Dermis blood vessel endothelial cell (primary cell): ENCODE results near the gene IMPDH1. TPM values are rescaled to one million over a fixed set of nuclear protein-coding genes. Genes with fewer than 3 reads are reported as not detected.
"Not testable (repeated sequence)": the region's sequence is repeated elsewhere in the genome, so short reads cannot be mapped to it uniquely, and the experiment has no call there.

Experiments used
- DNase-seq: peaks from one replicate; pipeline ENCODE4 v3.0.0; 2010
- total RNA-seq: library from RNA; depleted of rRNA; stranded (reverse); fragments of >200 nt; gene quantifications from 2 replicates; pipeline ENCODE4 v1.2.3, GENCODE V29; 2014

IMPDH1 gene
- 59.6 and 107 TPM in 2 replicates for total RNA-seq

DNA sequence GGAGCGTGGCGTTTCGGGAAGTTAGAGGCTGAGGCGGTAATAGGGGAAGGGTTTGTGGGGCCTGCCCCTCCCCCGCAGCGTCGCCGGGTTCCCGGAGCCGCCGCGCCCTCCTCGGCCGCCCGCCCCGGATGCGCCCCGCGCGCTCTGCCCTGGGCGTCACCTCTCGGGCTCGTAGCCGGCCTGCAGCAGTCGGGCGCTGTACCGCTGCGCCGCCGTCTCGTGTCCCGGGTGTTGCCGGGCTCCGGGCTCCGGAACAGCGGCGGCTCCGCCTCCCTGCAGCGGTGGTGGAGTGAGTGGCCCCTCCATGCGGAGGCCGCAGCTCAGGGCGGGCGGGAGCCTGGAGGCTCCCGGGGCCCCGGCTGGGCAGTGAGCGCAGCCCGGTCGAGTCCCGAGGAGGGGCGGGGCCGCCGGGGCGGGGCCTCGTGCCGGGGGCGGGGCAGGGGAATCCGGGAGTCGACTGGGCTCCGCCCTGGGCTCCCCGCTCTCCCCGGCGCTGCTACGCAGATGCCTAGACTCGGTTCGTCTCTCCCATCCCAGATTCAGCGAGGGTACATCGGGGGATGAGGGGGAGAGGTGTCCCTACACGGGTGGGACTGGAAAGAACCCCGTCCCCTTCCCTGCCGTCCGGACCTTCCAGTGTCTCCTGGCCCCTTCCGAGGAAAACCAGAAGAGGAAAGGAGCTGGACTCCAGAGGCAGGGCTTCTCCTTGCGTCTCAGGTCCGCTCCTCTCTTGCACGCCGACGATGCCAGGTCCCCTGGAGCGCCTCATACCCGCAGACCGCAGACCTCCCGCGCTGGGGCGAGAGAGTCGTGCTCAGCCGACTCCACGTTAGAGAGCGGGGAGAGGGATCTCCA, at the start of gene IMPDH1:
TSS of gene IMPDH1 (minus strand) at position 387 of the 855 bp plus-strand sequence. CDS start at position 306, 81 bp downstream.
- DNase-seq: peak; percentile 65

DNA sequence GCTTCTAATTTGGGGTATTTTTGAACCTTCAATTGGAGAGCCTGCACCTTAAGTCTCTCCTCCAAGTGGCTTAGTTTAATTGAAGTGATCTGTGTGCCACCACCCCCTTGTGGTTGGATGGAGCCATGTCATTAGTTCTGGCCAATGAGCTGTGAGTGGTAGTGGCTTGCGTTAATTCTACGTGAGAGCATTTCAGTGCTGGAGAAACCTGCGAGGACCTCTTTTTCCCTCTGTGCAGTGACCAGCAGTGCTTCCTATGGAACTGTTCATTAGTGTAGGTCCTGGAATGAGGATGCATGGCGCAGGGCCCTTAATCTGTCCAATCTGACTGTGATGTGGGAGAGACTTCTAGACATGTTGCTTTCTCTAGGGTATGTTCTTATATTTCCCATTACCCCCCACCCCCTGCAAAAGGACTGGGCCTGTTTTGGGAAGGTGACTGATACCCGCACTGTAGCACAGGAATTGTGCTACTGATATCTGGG, 49.7 kb upstream of the IMPDH1 start:
- DNase-seq: peak; percentile 88

DNA sequence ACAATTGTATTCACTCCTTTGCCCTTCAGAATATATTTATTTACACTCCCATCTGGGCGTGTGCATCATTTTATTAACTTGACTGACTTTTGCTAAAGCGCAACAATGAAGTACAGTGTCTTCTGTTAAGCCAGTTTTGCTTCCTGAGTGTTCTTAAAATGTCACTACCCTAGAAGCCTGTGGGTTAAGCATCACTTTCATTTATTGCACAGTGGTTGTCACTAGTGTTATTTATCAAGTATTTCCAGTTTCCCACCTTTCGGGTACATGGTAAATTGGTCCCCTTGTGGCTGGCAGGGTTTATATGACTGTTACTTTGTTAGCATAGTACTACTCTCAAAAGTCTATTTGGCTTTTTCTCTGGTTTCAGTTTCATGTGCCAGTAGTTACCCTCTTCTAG, 49.2 kb upstream of the IMPDH1 start:
- DNase-seq: no peak

DNA sequence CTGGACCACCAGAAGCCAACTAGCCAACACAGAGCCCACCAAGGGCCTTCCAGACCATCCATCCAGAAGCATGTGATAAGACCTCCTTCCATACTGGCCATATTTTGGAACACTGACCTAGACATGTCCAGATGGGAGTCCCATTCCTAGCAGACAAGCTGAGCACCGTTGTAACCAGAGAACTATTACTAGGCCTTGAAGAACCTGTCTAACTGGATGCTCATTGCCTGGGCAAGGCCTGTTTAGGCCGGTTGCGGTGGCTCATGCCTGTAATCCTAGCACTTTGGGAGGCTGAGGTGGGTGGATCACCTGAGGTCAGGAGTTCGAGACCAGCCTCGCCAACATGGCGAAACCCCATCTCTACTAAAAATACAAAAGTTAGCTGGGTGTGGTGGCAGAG, 47.6 kb upstream of the IMPDH1 start:
- not testable (repeated sequence) for DNase-seq

DNA sequence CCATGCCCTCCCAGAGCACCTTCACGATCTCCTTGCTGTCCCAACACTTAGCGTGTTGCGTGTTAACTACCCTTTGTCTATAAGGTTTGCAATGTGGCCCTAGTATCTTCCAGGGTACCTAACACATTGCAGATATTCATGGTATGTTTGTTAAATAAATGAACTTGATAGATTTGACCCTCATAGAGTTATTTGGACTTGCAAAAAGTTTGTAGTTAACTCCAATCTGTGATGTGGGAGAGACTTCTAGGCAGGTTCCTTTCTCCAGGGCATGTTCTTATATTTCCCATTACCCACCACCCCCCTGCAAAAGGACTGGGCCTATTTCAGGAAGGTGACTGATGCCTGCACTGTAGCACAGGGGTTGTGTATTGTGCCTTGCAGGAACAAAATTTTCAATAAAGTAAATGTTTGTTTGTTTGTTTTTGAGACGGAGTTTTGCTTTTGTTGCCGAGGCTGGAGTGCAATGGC, 46.5 kb upstream of the IMPDH1 start:
- DNase-seq: peak; percentile 17

DNA sequence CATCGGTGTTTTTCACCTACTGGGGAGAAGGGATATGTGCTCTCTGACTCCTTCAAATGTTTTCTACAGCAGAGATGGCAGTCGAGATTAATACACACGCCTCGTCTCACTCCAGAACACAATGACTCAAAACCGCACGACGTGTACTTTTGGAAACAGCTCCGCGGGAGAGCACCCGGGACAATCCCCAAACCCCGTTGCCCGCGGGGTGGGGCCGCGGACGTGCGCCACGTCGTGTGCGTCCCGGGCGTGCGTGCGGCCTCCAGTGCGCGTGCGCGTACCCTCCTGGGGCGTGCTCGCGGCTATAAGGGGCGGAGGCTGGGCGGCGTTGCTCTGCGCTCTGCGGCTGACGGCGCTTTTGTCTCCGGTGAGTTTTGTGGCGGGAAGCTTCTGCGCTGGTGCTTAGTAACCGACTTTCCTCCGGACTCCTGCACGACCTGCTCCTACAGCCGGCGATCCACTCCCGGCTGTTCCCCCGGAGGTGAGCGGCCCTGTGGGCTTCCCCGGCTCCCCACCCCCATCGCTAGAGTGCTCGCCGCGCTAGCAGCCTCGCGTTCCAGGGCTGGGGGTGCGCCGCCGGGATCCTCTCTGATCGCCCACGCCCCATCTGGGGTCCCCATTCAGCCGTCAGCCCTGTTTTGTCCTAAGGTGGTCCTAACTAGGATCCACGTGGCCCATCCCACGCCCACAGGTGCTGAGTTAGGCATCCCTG, 45.9 kb upstream of the IMPDH1 start, which contains the start of gene HILPDA:
TSS of gene HILPDA (plus strand) at position 336 of the 712 bp plus-strand sequence. CDS start 1,391 bp downstream, outside the sequence.
- peak; percentile 92 for DNase-seq

DNA sequence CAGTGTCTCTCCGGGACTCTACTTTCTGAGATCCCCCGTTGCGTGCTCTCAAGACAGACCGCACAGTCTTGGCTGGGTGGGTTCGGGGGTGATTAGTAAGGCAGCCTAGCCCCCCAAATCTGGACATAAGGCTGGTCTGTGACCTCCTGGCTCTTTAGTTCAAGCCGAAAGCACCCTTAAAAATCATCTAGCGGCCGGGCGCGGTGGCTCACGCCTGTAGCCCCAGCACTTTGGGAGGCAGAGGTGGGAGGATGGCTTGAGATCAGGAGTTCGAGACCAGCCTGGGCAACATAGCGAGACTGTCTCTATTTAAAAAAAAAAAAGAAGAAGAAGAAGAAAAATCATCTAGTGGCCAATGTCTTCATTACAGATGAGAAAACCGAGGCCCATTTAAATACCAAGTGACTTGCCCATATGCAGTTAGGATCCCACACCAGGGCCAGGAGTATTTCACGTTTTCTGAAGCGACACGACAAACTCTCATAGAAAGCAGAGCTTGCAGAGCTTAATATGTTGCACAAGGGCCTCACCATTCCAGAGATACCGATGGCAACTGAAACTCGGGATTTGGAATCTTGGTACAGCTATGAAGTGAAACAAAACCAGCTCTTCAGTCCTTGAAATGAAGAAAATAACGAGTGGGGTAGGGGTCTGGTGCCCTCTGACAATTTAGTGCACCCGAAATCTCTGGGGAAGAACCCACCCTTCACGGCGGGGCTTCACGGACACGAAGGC, 45.2 kb upstream of the IMPDH1 start:
- DNase-seq: peak; percentile 19

DNA sequence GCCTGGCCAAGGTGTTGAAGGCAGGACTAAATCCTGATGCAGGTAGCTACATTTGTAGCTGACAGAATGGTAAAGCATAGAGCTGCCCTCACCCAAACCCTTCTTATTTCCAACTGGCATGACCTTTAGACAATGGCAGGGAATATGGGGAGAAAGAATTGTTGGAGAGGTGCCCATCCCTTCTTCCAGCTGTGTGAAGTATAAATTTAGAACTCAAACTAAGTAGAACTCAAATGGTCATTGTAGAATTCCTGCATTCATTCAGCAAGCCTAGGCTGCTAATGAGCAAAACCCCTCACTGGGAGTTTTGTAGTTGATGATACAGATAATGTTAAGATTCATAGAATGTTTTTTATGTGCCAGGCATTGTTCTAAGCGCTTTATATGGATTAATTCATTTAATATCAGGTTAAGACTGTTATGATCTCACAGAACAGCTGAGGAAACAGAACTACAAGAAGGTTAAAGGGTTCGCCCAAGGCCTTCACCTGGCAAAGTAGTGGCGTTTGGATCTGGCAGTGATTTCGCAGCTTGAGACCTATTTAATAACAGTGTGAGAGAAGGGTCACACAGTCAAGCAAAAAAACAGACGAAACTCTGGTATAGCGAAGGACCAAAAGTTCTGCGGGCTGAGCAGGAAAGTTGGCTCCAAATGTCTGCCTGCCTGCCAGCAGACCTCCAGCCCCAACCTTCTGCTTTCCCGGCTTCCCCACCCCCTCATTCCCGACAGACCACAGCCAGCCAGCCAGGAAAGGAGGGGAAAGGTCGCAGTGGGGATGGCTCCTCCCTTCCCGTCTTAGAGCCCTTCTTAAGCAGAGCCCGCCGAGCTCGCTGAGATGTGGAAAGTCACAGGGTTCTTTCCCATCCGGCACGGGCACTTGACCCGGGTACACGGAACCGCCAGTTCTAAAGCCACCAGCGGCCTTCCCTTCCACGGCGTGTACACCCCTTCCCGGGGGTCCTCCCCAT, 44.3 kb upstream of the IMPDH1 start:
- DNase-seq: peak; percentile 64

DNA sequence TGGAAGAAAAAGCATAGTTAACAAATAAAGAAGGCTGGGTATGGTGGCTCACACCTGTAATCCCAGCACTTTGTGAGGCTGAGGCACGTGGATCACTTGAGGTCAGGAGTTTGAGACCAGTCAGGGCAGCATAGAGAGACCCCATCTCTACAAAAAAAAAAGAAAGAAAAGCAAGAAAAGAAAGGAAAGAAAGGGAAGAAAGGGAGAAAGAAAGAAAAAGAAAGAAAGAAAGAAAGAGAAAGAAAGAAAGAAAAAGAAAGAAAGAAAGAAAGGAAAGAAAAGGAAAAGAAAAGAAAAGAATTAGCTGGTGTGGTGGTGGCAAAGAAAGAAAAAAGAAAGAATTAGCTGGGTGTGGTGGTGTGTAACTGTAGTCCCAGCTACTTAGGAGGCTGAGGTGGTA, 42.8 kb upstream of the IMPDH1 start:
- no peak for DNase-seq

DNA sequence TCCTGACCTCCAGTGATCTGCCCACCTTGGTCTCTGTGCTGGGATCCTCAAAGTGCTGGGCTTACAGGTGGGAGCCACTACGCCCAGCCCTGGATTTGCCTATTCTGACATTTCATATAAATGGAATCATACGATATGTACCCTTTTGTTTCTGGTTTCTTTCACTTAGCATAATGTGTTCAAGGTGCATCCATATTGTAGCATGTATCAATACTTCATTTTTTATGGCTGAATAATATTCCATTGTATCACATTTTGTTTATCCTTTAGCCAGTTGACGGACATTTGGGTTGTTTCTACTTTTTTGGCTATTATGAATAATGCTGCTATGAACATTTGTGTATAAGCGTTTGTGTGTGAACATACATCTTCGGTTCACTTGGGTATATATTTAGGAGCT, 41.1 kb upstream of the IMPDH1 start:
- no peak for DNase-seq

DNA sequence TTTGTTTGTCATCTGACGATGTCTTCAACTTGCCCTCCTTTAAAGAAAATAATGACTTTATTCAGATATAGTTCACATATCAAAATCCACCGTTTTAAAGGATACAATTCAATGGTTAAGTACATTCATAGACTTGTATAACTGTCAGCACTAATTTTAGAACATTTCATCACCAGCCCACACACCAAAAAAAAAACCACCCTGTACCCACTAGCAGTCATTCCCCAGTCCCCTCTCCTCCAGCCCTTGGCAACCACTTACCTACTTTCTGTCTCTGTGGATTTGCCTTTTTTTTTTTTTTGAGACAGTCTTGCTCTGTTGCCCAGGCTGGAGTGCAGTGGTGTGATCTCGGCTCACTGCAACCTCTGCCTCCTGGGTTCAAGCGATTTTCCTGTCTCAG, 40.6 kb upstream of the IMPDH1 start:
- no peak for DNase-seq

DNA sequence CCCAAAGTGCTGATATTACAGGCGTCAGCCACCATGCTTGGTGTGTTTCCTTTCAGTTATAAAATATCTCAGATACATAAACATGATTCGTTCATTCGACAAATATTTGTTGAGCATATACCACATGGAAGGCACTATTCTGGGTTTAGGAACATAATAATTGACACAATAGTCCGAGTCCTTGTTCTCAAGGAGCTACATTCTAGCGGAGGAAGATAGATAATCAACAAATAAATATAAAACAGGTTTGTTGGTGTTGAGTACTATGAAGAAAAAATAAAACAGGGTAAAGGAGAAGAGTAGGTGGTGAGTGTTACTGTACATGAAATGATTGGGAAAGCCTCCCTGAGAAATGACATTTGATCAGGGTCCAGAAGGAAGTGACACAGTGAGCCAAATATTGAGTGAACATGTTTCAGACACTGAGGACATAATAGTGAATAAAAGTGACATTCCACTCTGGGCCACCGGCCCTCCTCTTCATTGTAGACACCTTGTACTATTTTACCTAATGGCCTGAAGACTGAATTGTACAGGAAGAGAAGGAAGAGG, 39.0 kb upstream of the IMPDH1 start:
- no peak for DNase-seq

DNA sequence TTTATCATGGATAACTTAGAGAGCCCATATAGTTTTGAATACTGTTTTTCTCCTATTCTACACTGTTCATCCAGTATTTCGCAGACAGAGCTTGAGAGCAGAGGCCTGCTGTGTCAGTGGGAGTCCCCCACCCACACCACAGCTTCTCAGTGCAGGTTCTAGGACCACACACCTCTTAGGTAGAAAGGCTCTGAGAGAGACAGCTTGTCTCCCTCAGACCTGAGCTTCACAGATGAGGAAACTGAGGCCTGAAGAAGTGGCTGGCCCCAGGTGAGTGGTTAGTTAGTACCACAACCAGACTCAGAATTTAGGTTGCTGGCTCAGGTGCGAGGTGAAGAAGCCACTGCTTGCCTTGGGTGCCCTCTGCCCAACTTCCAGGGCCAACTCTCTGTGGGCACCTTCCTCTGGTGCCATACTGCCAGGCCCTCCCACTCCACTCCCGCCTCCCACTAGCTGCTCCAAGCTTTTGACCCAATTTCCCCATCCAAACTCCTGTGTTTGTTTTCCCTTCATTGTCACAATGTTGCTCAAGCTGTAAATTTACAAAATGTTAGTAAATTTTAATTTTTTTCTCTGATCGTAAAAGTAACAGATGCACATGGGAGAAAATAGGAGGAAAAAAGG, 38.3 kb upstream of the IMPDH1 start:
- no peak for DNase-seq

DNA sequence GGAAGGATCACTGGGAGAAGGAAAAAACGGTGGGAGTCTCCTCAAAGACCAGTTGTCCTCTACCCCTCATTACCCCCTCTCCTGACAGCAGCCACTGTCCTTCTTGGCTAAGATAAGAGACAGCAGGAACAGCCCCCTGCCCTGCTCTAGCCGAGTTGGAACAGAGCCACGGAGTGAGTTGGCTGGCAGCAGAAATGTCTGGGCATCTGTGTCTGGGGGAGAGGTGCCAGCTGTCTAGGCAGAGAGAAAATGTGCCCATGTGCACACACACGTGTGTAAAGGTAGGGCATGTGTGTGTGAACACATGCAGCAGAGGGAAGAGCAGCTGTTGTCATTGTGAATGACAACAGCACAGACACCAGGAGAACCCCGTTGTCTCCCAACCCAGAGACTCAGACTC, 36.5 kb upstream of the IMPDH1 start:
- no peak for DNase-seq

DNA sequence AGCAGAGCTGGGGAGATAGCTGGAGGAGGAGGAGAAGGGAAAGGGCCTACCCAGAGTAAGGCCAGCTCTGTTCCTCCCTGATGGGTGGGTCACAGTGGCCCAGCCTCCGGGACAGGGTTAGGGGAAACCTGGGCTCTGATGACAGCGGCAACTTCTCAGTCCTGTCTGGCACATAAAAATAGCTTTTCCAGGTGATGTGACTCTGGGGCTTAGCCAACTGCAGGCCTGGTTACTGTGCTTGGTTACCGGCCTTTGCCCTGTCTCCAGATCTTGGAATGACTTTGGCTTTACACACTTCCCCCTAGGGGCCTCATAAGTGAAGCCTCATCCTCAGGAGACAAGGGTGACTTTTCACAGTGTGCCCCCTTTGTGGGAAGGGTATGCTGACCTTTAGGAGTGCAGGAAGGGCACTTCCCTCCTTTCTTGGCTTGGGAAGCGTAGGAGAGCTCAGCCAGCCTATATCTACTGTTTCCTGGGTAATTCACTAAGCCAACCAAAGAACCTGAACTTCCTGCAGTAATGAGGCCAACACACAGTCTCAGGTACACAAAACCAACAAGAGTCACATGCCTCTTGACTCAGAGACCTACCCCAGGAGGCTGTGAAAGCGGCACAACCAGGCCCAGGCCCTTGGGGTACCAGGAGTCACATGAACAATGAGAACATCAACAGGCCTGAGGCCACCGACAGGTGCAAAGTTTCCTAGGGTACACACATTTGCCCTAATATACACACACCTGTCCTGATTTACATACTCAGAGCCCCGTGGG, 34.2 kb upstream of the IMPDH1 start:
- no peak for DNase-seq

DNA sequence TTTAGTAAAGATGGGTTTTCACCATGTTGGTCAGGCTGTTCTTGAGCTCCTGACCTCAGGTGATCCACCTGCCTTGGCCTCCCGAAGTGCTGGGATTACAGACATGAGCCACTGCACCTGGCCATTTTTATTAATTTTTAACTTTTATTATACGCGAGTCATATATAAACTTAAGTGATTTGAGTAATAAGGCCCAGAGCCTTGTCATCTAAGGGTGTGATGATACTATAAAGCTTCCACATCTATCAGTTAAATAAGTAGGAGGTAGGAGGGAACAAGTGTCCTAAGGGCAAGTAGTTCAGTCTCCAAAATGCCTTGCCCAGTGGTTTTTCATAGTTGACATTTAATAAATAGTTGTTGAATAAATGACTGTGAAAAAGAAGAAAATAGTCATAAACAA, 32.6 kb upstream of the IMPDH1 start:
- no peak for DNase-seq

DNA sequence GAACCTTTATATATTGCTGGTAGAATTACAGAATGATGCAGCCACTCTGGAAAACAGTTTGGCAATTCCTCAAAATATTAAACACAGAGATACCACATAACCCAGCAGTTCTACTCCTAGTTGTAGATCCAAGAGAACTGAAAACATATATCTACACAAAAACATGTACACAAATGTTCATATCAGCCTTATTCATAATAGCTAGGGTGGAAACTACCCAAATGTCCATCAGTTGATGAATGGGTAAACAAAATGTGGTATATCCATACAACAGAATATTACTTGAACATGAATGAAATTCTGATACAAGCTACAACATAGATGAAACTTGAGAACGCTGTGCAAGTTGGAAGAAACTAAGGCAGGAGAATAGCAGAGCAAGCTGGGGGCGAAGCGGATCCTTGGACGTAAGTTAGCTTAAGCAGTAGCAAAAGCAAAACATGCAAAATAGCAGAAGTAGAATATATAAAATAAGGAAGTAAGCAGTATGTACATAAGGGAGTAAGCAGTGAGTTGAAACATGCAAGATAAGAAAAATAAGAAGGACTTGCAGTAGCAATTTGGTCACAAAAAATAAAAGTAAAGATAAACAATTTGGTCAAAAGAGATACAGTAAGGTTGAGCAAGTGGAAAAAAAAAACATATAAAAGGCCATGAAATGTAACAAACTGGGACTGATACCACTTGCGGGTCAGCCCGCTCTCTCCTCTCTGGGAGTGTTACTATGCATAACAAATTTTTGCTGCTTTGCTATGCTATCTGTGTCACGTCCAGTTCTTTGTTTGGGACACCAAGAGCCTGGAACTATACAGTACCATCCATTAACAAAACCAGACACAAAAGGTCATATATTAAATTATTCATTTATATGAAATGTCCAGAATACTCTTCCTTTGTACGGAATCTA, 27.9 kb upstream of the IMPDH1 start:
- no peak for DNase-seq

DNA sequence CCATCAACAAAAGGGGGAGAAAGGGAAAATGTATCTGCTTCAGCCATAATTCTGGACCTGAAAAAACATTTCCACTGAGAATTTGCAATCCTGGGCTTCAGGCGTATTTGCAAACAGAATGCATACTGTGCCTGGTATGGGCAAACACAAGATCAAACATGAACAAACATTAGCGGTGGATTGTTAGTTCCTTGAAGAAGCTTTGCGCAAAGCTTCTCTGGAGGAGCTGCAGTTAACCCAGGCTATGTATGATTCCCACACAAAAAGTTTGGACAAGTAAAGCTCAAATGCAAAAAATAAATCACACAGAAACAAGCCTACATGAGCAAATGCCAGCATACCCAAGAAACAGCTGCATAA, 25.5 kb upstream of the IMPDH1 start:
- DNase-seq: no peak
